ENCODE measurements around the gene TECTB. TPM values are rescaled to one million over a fixed set of nuclear protein-coding genes. Genes with fewer than 3 reads are reported as not detected.

The TECTB gene
- total RNA-seq, 4 donors from 2014 or later: not detected

DNA sequence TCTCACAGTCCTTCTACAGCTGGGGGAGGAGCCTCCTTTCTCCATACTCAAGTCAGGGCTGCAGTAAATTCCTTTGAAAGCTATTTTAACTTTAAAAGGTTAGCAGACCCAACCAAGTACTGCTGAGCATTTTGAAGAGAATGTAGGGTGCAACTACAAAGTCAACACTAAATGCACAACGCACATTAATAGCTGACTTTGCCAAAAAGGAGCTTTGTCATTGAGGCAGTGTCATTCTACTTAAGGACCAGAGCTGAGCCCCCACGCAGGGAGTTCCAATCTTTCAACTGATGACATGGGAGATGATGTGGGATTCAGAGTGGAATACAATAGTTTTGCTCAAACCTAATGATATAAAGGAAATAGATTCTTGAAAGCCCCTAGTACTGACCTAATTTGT is 20.3 kb downstream of the TECTB start:
- TF ChIP-seq, protein P1, sequence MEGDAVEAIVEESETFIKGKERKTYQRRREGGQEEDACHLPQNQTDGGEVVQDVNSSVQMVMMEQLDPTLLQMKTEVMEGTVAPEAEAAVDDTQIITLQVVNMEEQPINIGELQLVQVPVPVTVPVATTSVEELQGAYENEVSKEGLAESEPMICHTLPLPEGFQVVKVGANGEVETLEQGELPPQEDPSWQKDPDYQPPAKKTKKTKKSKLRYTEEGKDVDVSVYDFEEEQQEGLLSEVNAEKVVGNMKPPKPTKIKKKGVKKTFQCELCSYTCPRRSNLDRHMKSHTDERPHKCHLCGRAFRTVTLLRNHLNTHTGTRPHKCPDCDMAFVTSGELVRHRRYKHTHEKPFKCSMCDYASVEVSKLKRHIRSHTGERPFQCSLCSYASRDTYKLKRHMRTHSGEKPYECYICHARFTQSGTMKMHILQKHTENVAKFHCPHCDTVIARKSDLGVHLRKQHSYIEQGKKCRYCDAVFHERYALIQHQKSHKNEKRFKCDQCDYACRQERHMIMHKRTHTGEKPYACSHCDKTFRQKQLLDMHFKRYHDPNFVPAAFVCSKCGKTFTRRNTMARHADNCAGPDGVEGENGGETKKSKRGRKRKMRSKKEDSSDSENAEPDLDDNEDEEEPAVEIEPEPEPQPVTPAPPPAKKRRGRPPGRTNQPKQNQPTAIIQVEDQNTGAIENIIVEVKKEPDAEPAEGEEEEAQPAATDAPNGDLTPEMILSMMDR (IDR thresholded peaks at IDR 0.05): no peak
- TF ChIP-seq EP300 (IDR thresholded peaks at IDR 0.05) (no peak), POLR2A (IDR thresholded peaks at IDR 0.05) (no peak)
- H3K9me3 ChIP-seq: no peaks in the 10 kb centered on the region
- DNase-seq (ENCODE audit: low spot score in 2 of 2): no peak
- WGBS, 2 donors: 68 to 72% methylated on average over 2 of the region's 2 CpGs
- H3K4me1 ChIP-seq: no peaks in the 10 kb centered on the region
- no peaks in the 10 kb centered on the region for H3K27me3 ChIP-seq
- no peaks in the 10 kb centered on the region for H3K36me3 ChIP-seq
- H3K4me3 ChIP-seq: no peak overlapping the region
- no peak overlapping the region for H3K27ac ChIP-seq

DNA sequence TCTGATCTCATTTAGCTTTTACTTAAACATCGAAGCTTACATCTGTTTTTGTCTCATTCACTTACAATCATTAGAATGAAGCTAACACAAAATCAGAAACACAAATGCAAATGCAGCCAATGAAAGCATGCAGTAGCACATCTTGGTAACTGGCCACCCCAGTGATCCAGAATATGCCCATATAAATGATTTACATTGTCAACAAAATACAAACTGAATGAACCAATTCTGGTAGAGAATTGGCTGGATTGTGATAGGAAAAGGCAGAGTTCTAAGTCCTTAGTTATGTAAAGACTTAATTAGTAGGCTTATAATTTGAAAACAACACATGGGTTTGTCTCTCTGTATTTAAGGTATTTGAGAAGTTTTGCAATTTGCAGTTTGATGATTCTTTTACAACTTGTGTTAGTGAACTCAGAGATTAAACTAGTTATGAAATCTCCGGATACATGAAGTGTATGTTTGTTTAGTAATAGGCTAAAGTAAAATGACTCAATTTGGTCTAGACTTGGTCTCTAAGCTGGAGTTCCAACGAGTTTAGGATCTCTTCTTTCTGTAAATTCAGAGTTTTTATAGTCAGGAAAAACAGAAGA is 21.2 kb downstream of the TECTB start:
- Histone ChIP-seq H3K27ac (no peak overlapping the region), H3K36me3 (no peaks in the 10 kb centered on the region), H3K27me3 (no peaks in the 10 kb centered on the region), H3K9me3 (no peaks in the 10 kb centered on the region), H3K4me1 (no peaks in the 10 kb centered on the region), H3K4me3 (no peak overlapping the region)
- WGBS, 2 donors: 65 to 70% methylated on average over 3 of the region's 3 CpGs
- DNase-seq (ENCODE audit: low spot score in 2 of 2): no peak
- TF ChIP-seq POLR2A (IDR thresholded peaks at IDR 0.05) (no peak), EP300 (IDR thresholded peaks at IDR 0.05) (no peak)
- TF ChIP-seq, protein P1 (IDR thresholded peaks at IDR 0.05): no peak

DNA sequence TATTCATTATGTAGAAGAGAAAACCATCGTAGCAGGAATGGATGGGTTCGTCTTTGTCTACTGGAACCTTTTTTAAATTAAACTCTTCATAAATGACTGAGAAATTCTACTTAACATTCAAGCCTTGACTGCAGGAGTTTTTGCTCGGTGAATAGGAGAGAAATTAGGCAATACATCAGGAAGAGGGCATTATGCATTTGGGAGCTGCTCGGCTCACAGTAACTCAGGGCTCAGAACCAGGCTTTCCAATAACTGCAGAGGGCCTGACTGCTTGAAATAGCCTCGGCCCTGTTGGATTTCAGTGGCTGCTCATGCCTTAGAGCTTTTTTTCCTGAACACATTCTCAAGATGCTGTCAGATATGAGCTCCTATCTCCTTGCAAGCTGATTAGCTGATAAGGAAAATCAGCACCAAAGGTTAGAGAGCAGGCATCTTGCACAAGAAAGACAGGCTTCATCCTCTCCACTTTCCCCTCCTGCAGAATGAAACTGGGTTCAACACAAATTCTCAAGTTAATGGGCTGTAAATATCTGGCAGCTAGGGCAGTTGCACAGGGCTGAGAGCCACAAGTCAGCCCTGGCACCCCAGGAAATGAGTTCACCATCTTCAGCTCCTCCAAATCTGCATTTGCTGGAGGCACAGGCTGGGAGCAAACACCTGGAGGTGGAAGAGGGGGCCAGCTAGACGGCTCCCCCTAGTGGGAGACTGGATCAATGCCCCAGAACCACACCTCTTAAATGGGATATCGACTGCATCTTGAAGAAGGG is 24.3 kb downstream of the TECTB start:
- Histone ChIP-seq H3K36me3 (no peaks in the 10 kb centered on the region), H3K4me3 (no peak overlapping the region), H3K4me1 (no peaks in the 10 kb centered on the region), H3K9me3 (no peaks in the 10 kb centered on the region), H3K27me3 (no peaks in the 10 kb centered on the region), H3K27ac (no peak overlapping the region)
- DNase-seq (ENCODE audit: low spot score in 2 of 2): no peak
- 45 to 46% methylated on average over 7 of the region's 7 CpGs for WGBS, 2 donors
- TF ChIP-seq POLR2A (IDR thresholded peaks at IDR 0.05) (no peak), EP300 (IDR thresholded peaks at IDR 0.05) (no peak)
- TF ChIP-seq, protein P1 (IDR thresholded peaks at IDR 0.05): peak; percentile 27 to 57 (median 40)

DNA sequence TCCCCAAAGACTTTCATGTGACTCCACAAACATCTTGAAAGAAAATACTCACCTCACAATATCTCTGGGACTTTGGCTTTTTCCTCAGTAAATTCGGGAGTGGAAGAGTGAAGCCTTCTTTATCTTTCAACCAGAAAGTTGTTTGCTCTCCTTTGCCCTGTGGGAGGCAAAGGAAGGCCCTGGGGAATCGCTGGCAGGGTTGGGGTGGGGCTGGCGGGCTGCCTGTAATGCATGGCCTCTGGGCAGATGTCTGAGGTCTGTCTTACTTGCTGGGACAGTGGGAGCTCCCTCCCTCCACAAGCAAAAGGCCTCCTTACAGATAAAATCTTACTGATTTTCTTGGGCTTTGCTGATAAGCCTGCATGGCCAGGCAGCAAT is 24.9 kb downstream of the TECTB start:
- H3K27me3 ChIP-seq: no peaks in the 10 kb centered on the region
- no peak overlapping the region for H3K27ac ChIP-seq
- DNase-seq (ENCODE audit: low spot score in 2 of 2): no peak
- no peak overlapping the region for H3K4me3 ChIP-seq
- no peaks in the 10 kb centered on the region for H3K4me1 ChIP-seq
- H3K36me3 ChIP-seq: no peaks in the 10 kb centered on the region
- no peak for TF ChIP-seq EP300 (IDR thresholded peaks at IDR 0.05)
- TF ChIP-seq, protein P1 (IDR thresholded peaks at IDR 0.05): peak in 1 of 5 experiments; percentile 0
- TF ChIP-seq POLR2A (IDR thresholded peaks at IDR 0.05): no peak
- 33 to 37% methylated on average over 3 of the region's 3 CpGs for WGBS, 2 donors
- no peaks in the 10 kb centered on the region for H3K9me3 ChIP-seq

DNA sequence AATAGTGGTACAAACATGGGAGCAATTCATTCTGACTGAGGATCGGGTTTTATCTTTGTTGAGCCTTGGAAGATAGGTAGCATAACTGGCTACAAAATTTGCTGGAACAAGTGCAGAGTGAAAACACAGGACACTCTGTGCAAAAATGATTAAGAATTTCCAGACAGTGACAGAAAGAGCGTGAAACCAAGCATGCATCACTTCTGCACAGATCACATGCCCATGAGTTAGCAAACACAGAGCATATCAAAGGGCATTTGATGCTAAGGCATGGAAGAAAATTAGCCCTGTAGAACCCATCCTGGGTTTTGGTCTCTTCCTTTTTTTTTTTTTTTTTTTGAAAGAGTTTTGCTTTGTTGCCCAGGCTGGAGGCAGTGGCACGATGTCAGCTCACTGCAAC is 28.3 kb downstream of the TECTB start:
- Histone ChIP-seq H3K36me3 (no peaks in the 10 kb centered on the region), H3K4me3 (no peak overlapping the region), H3K9me3 (no peaks in the 10 kb centered on the region), H3K27ac (no peak overlapping the region), H3K27me3 (no peaks in the 10 kb centered on the region), H3K4me1 (no peaks in the 10 kb centered on the region)
- WGBS, 2 donors: 85 to 90% methylated on average over 3 of the region's 3 CpGs
- TF ChIP-seq EP300 (IDR thresholded peaks at IDR 0.05) (no peak), POLR2A (IDR thresholded peaks at IDR 0.05) (no peak)
- TF ChIP-seq, protein P1 (IDR thresholded peaks at IDR 0.05): no peak
- DNase-seq (ENCODE audit: low spot score in 2 of 2): no peak
